GM23338 (cell line): ENCODE measurements around the gene MTREX. TPM values are rescaled to one million over a fixed set of nuclear protein-coding genes. Genes with fewer than 3 reads are reported as not detected.

Experiments
- ATAC-seq: fragments of 200-7000 bp; cut with Tn5 transposase; 3 replicates; pipeline ENCODE4 v1.9.1; 2020
- DNase-seq: peaks from one replicate; pipeline ENCODE4 v3.0.0-alpha.2; 2015; ENCODE audit warnings: low spot score
- H2AFZ ChIP-seq: fragments of 200-600 bp; sonication (generic); 2 replicates; pipeline ENCODE4 v1.8.0; 2016; ENCODE audit warnings: antibody characterized with exemption, mild to moderate bottlenecking, moderate library complexity
- H3F3A ChIP-seq: fragments of 200-600 bp; sonication (generic); replicated peaks from 2 replicates; pipeline ENCODE4 v1.8.0; 2017; ENCODE audit warnings: antibody characterized with exemption, mixed run types, low read depth
- H3K27ac ChIP-seq: fragments of 200-600 bp; sonication (generic); 2 replicates; pipeline ENCODE4 v1.6.1; 2016; ENCODE audit warnings: low read depth
- H3K27me3 ChIP-seq: fragments of 200-600 bp; sonication (generic); 2 replicates; pipeline ENCODE4 v1.8.0; 2016; ENCODE audit warnings: mild to moderate bottlenecking, mixed run types, moderate library complexity; ENCODE audit not compliant: insufficient read depth
- H3K36me3 ChIP-seq: fragments of 200-600 bp; sonication (generic); 2 replicates; pipeline ENCODE4 v1.8.0; 2016; ENCODE audit warnings: mild to moderate bottlenecking; ENCODE audit not compliant: insufficient read depth
- H3K4me1 ChIP-seq: fragments of 200-600 bp; sonication (generic); 2 replicates; pipeline ENCODE4 v1.8.0; 2016; ENCODE audit warnings: mild to moderate bottlenecking, moderate library complexity; ENCODE audit not compliant: insufficient read depth
- H3K4me2 ChIP-seq: fragments of 200-600 bp; sonication (generic); 2 replicates; pipeline ENCODE4 v1.7.1; 2017; ENCODE audit warnings: mixed run types
- H3K4me3 ChIP-seq: fragments of 200-600 bp; sonication (generic); 2 replicates; pipeline ENCODE4 v1.6.1; 2016; ENCODE audit warnings: mixed run types
- H3K79me2 ChIP-seq: fragments of 200-600 bp; sonication (generic); replicated peaks from 2 replicates; pipeline ENCODE4 v1.8.0; 2017; ENCODE audit warnings: mild to moderate bottlenecking; ENCODE audit not compliant: insufficient read depth
- H3K9me2 ChIP-seq: fragments of 200-600 bp; sonication (generic); 2 replicates; pipeline ENCODE4 v1.8.0; 2017; ENCODE audit not compliant: insufficient read depth
- H4K20me1 ChIP-seq: fragments of 200-600 bp; sonication (generic); replicated peaks from 2 replicates; pipeline ENCODE4 v1.8.0; 2017; ENCODE audit warnings: mild to moderate bottlenecking; ENCODE audit not compliant: insufficient read depth
- H3K27ac Mint-ChIP-seq: 2 replicates; pipeline ENCODE4 v1.8.0; 2020; ENCODE audit warnings: inconsistent platforms, mild to moderate bottlenecking, moderate library complexity, mixed read lengths
- H3K27me3 Mint-ChIP-seq: 3 replicates; pipeline ENCODE4 v1.8.0; 2022; ENCODE audit warnings: low read depth, mild to moderate bottlenecking, moderate library complexity, mixed read lengths, inconsistent platforms; ENCODE audit not compliant: insufficient read depth, poor library complexity
- H3K36me3 Mint-ChIP-seq: 3 replicates; pipeline ENCODE4 v1.8.0; 2021; ENCODE audit warnings: low read depth, mild to moderate bottlenecking, inconsistent platforms, moderate library complexity, mixed read lengths
- H3K4me1 Mint-ChIP-seq: 3 replicates; pipeline ENCODE4 v1.8.0; 2020; ENCODE audit warnings: mild to moderate bottlenecking, inconsistent platforms, mixed read lengths
- H3K4me3 Mint-ChIP-seq: 3 replicates; pipeline ENCODE4 v1.8.0; 2021; ENCODE audit warnings: moderate library complexity, mild to moderate bottlenecking, inconsistent platforms, mixed read lengths
- H3K9me3 Mint-ChIP-seq: 3 replicates; pipeline ENCODE4 v1.8.0; 2020; ENCODE audit warnings: moderate library complexity, mild to moderate bottlenecking, inconsistent platforms, mixed read lengths
- ETS1 ChIP-seq: IDR thresholded peaks from 2 replicates; pipeline ENCODE4 v1.6.1; 2016; ENCODE audit warnings: antibody characterized with exemption
- EZH2 ChIP-seq: fragments of 200-600 bp; sonication (generic); IDR thresholded peaks from one replicate; pipeline ENCODE4 v1.8.0; 2017; ENCODE audit warnings: antibody characterized with exemption, mild to moderate bottlenecking, low read depth; ENCODE audit not compliant: unreplicated experiment
- EZH2phosphoT487 ChIP-seq: fragments of 200-600 bp; sonication (generic); IDR thresholded peaks from one replicate; pipeline ENCODE4 v1.8.1; 2018; ENCODE audit warnings: antibody characterized with exemption; ENCODE audit not compliant: unreplicated experiment
- NANOG ChIP-seq: IDR thresholded peaks from 2 replicates; pipeline ENCODE4 v1.6.1; 2016; ENCODE audit warnings: antibody characterized with exemption, borderline replicate concordance
- POLR2AphosphoS5 ChIP-seq: IDR thresholded peaks from 2 replicates; pipeline ENCODE4 v1.6.1; 2016; ENCODE audit warnings: antibody characterized with exemption, low read depth
- STAT1 ChIP-seq: IDR thresholded peaks from one replicate; pipeline ENCODE4 v1.6.1; 2016; ENCODE audit warnings: antibody characterized with exemption; ENCODE audit not compliant: unreplicated experiment
- ZNF114 ChIP-seq: fragments of 250-450 bp; sonication (Bioruptor Pico); IDR thresholded peaks from 2 replicates; pipeline ENCODE4 v1.5.0; 2020; ENCODE audit warnings: mild to moderate bottlenecking, moderate library complexity
- ZNF331 ChIP-seq: fragments of 250-450 bp; sonication (Bioruptor Pico); IDR thresholded peaks from 2 replicates; pipeline ENCODE4 v1.5.0; 2020; ENCODE audit warnings: low read depth, mild to moderate bottlenecking, moderate library complexity
- ZNF462 ChIP-seq: fragments of 250-450 bp; sonication (Bioruptor Pico); IDR thresholded peaks from 2 replicates; pipeline ENCODE4 v1.5.0; 2020; ENCODE audit warnings: mild to moderate bottlenecking, moderate library complexity
- polyA plus RNA-seq: library from polyadenylated mRNA; unstranded; fragments of >200 nt; fragmentation: Nextera tagmentation; extraction: Ambion mirVana; gene quantifications from 2 replicates; pipeline ENCODE4 v1.2.1, GENCODE V29; 2016
- total RNA-seq: library from RNA; depleted of rRNA; stranded (reverse); fragments of >200 nt; shearing (Covaris generic); gene quantifications from 2 replicates; pipeline ENCODE4 v1.2.3, GENCODE V29; 2014
- TF ChIP-seq, protein P1 (sequence below): IDR thresholded peaks from one replicate; pipeline ENCODE4 v1.6.1; 2018; ENCODE audit warnings: antibody characterized with exemption; ENCODE audit not compliant: unreplicated experiment

MTREX gene
- total and polyA plus RNA-seq, 2 experiments from 2014 or later: 47.5 to 94.9 TPM

DNA sequence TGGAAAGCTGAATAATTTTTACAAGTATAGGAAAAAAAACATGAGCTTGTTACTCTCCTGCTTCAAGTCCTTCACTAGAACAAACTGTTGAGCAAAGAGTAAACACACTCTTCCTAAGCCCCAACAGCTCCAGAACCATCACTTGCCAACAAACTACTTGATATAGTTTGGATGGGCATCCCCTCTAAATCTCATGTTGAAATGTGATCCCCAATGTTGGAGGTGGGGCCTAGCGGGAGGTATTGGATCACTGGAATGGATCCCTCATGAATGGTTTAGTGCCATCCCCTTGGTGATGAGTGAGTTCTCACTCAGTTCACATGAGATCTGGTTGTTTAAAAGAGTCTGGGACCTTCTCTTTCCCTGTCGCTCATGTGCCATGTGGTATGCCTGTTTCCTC, 144.2 kb downstream of the MTREX start:
- H3K9me2 ChIP-seq: 0 out of 2 replicates have a peak, but pooled peaks cover 4% of the 10 kb centered on the region
- no peaks in the 10 kb centered on the region for H3K36me3 ChIP-seq
- no peak for TF ChIP-seq STAT1
- TF ChIP-seq ZNF331 (CRISPR knock-in tag): no peak
- TF ChIP-seq NANOG: no peak
- peak overlapping the region; percentile 33 for H3K4me2 ChIP-seq
- peak overlapping the region; percentile 1; the same call in 1 of the 2 replicates for H3K27ac ChIP-seq
- ATAC-seq (no peak; the same call in 2 of the 3 replicates), DNase-seq (no peak)
- H3F3A ChIP-seq: no peaks in the 10 kb centered on the region
- H3K4me1 ChIP-seq: peaks cover 27% of the 10 kb centered on the region
- H3K4me3 Mint-ChIP-seq: no peak overlapping the region
- H3K27me3 Mint-ChIP-seq: peaks cover 3% of the 10 kb centered on the region
- H3K36me3 Mint-ChIP-seq: peaks cover 14% of the 10 kb centered on the region; the same call in 2 of the 3 replicates
- H3K9me3 Mint-ChIP-seq: no peaks in the 10 kb centered on the region
- peaks cover 28% of the 10 kb centered on the region for H3K4me1 Mint-ChIP-seq
- no peak overlapping the region for H2AFZ ChIP-seq
- peak overlapping the region; percentile 33; the same call in 1 of the 2 replicates for H3K27ac Mint-ChIP-seq
- H3K27me3 ChIP-seq: no peaks in the 10 kb centered on the region
- H3K4me3 ChIP-seq: no peak overlapping the region
- no peaks in the 10 kb centered on the region for H4K20me1 ChIP-seq
- H3K79me2 ChIP-seq: peaks cover 64% of the 10 kb centered on the region

GRCh38 chr5:55453211-55453610, 145.4 kb downstream of the MTREX start:
- no peak overlapping the region for H2AFZ ChIP-seq
- peaks cover 27% of the 10 kb centered on the region for H3K4me1 ChIP-seq
- no peaks in the 10 kb centered on the region for H4K20me1 ChIP-seq
- H3K4me2 ChIP-seq: no peak overlapping the region
- H3K9me2 ChIP-seq: 0 out of 2 replicates have a peak, but pooled peaks cover 4% of the 10 kb centered on the region
- no peak overlapping the region for H3K4me3 ChIP-seq
- Mint-ChIP-seq H3K4me1 (peaks cover 26% of the 10 kb centered on the region), H3K27ac (no peak overlapping the region), H3K36me3 (peaks cover 14% of the 10 kb centered on the region; the same call in 2 of the 3 replicates), H3K4me3 (no peak overlapping the region), H3K27me3 (peaks cover 3% of the 10 kb centered on the region), H3K9me3 (no peaks in the 10 kb centered on the region)
- peaks cover 76% of the 10 kb centered on the region for H3K79me2 ChIP-seq
- DNase-seq: no peak
- peak overlapping the region; percentile 35; the same call in 1 of the 2 replicates for H3K27ac ChIP-seq
- H3F3A ChIP-seq: no peaks in the 10 kb centered on the region
- ATAC-seq: no peak
- no peak for TF ChIP-seq ZNF462
- TF ChIP-seq, protein P1, sequence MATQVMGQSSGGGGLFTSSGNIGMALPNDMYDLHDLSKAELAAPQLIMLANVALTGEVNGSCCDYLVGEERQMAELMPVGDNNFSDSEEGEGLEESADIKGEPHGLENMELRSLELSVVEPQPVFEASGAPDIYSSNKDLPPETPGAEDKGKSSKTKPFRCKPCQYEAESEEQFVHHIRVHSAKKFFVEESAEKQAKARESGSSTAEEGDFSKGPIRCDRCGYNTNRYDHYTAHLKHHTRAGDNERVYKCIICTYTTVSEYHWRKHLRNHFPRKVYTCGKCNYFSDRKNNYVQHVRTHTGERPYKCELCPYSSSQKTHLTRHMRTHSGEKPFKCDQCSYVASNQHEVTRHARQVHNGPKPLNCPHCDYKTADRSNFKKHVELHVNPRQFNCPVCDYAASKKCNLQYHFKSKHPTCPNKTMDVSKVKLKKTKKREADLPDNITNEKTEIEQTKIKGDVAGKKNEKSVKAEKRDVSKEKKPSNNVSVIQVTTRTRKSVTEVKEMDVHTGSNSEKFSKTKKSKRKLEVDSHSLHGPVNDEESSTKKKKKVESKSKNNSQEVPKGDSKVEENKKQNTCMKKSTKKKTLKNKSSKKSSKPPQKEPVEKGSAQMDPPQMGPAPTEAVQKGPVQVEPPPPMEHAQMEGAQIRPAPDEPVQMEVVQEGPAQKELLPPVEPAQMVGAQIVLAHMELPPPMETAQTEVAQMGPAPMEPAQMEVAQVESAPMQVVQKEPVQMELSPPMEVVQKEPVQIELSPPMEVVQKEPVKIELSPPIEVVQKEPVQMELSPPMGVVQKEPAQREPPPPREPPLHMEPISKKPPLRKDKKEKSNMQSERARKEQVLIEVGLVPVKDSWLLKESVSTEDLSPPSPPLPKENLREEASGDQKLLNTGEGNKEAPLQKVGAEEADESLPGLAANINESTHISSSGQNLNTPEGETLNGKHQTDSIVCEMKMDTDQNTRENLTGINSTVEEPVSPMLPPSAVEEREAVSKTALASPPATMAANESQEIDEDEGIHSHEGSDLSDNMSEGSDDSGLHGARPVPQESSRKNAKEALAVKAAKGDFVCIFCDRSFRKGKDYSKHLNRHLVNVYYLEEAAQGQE: no peak
- no peak for TF ChIP-seq EZH2phosphoT487
- no peak for TF ChIP-seq ZNF114
- no peak for TF ChIP-seq EZH2
- TF ChIP-seq POLR2AphosphoS5: no peak
- no peak for TF ChIP-seq ETS1
- H3K36me3 ChIP-seq: no peaks in the 10 kb centered on the region
- no peaks in the 10 kb centered on the region for H3K27me3 ChIP-seq
